GM15510 (cell line): ENCODE data around the gene AOPEP.

Experiments
- POLR2A ChIP-seq: IDR thresholded peaks from 3 replicates; pipeline ENCODE4 v1.6.1; 2011; ENCODE audit warnings: borderline replicate concordance; ENCODE audit not compliant: insufficient read length; ENCODE audit errors: extremely low read depth

The AOPEP gene

GRCh38 chr9:94808926-94809700 lies 82.6 kb downstream of the AOPEP start:
- TF ChIP-seq POLR2A, result no peak

- TF ChIP-seq POLR2A, result no peak
Measured at GRCh38 chr9:94809778-94810177, 83.3 kb downstream of the AOPEP start.

- TF ChIP-seq POLR2A, result no peak
Measured at GRCh38 chr9:94811074-94811473, 84.6 kb downstream of the AOPEP start.

- TF ChIP-seq POLR2A, result no peak
Measured at GRCh38 chr9:94812343-94812742, 85.8 kb downstream of the AOPEP start.

- no peak for TF ChIP-seq POLR2A
Measured at GRCh38 chr9:94813379-94813778, 86.9 kb downstream of the AOPEP start.

- TF ChIP-seq POLR2A, result no peak
Measured at GRCh38 chr9:94817291-94818177, 91.0 kb downstream of the AOPEP start.

GRCh38 chr9:94818178-94818541 lies 91.7 kb downstream of the AOPEP start:
- TF ChIP-seq POLR2A, result no peak

GRCh38 chr9:94819161-94819687 lies 92.7 kb downstream of the AOPEP start:
- no peak for TF ChIP-seq POLR2A

GRCh38 chr9:94821098-94821887 lies 94.8 kb downstream of the AOPEP start:
- no peak for TF ChIP-seq POLR2A

GRCh38 chr9:94822273-94822672 lies 95.8 kb downstream of the AOPEP start:
- no peak for TF ChIP-seq POLR2A

GRCh38 chr9:94823710-94824109 lies 97.2 kb downstream of the AOPEP start:
- TF ChIP-seq POLR2A, result no peak

GRCh38 chr9:94824411-94824810 lies 97.9 kb downstream of the AOPEP start:
- no peak for TF ChIP-seq POLR2A

- no peak for TF ChIP-seq POLR2A
Measured at GRCh38 chr9:94824913-94825610, 98.6 kb downstream of the AOPEP start.

- no peak for TF ChIP-seq POLR2A
Measured at GRCh38 chr9:94825611-94825958, 99.1 kb downstream of the AOPEP start.

GRCh38 chr9:94826044-94826443 lies 99.5 kb downstream of the AOPEP start:
- no peak for TF ChIP-seq POLR2A
